HG02642 (cell line): ENCODE data around the gene PLEKHA8.

Source experiments
- ATAC-seq: cut with Tn5 transposase; IDR thresholded peaks from one replicate; pipeline ENCODE4 v1.9.1; 2021; ENCODE audit warnings: mild to moderate bottlenecking; ENCODE audit not compliant: unreplicated experiment, poor library complexity

The PLEKHA8 gene

DNA sequence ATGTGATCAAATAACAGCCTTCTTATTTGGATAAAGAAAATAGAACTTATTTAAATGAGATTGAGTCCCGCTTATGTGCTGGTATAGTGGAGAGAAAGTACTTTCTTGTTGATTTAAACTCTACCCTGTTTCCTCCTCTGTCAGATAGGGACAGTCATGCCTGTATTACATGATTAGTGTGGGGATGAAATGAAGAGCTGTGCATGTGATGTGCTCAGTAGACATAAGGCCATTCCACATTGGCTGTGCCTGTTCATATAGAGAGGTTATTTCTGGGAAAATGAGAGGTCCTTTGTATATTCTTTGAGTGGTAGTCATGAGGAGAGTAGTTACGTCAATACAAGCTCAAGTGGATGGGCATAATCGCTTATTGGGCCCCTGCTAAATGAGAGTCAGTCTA lies 112.2 kb downstream of the PLEKHA8 start:
- ATAC-seq, result no peak

DNA sequence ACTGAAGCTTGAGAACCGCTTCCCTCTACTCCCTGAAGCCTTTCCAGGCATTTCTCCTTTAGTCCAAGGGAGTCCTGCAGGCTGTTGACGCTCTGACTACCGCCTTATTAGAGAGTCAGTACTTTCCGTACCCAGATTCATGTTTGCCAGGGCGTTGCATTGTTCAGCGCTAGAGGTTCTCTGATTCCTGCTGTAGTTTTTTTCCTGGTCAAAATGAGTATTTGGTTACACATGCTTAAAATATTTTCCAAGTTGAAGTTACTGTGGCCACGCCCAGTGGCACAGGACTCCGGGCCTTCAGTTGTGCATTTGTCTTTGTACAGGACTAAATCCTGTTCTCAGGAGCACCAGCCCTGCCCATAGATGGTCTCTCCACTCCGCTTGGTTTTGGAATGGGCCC lies 114.5 kb downstream of the PLEKHA8 start:
- ATAC-seq, result no peak

DNA sequence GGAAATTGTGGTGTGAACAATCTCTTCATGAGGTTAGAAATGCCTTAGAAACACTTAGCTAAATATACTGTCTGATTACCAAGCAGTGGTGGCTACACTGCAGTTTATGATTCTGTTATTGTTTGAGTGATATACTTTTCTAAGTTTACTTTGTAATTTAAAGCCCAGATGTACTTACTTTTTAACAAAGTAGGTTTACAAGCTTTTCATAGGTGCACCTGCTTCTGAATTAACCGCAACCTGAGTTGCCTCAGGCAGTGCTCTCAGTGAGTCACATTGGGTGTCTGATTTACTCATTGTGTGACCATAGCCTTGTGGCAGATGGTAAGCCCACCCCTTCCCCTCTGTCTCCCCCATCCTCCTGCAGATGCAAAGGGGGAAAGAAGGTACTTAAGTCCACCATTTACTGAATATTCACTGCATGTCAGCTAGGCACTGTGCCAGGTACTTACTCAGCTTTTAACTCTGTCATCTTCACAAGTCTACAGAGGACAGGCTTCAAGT lies 115.6 kb downstream of the PLEKHA8 start:
- no peak for ATAC-seq

GRCh38 chr7:30144657-30145306 lies 116.6 kb downstream of the PLEKHA8 start:
- no peak for ATAC-seq

DNA sequence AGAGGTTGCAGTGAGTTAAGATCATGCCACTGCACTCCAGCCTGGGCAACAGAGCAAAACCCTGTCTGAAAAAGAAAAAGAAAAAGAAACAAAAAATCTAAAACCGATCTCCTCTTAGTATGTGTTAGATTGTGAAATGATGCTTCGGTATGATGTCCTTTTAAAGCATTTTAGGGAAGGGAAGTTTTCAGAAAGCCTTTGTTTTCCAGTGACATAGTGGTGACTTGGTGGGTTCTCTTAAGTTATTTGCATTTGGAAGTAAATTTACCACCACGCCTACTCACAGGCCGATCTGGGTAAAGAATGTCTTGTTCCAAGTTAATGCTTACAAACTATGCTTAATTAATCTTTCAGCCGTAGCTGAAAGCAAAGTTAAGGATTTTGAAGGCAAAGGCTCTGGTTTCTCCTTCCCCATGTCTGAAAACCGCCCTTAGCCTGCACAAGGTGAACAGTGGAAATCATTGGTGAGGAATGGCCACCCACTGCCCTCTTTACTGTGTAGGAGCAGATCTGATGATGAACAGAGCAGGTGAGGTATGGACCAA lies 117.3 kb downstream of the PLEKHA8 start:
- no peak for ATAC-seq

GRCh38 chr7:30146127-30146612 lies 118.0 kb downstream of the PLEKHA8 start:
- ATAC-seq, result no peak

GRCh38 chr7:30147223-30147622 lies 119.0 kb downstream of the PLEKHA8 start:
- ATAC-seq, result no peak

- no peak for ATAC-seq
Observed at GRCh38 chr7:30147785-30148184, 119.6 kb downstream of the PLEKHA8 start.

DNA sequence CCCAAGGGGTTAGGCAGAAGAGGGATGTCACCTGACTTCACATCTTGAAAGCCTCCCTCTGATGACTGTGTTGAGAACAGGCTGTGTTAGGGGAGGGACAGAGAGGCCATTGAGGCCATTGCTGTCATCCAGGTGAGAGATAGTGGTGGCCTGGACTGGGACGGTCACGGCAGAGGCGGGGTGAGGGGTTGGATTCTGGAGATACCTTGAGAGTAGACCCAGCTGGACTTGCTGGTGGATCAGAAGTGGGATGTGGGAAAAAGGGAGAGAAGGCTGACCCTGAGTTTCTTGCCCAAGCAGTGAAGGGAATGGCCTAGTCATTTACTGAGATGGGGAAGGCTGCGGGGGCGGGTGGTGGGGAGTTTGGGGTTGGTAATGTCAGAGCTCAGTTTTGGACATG lies 120.2 kb downstream of the PLEKHA8 start:
- ATAC-seq, result no peak

DNA sequence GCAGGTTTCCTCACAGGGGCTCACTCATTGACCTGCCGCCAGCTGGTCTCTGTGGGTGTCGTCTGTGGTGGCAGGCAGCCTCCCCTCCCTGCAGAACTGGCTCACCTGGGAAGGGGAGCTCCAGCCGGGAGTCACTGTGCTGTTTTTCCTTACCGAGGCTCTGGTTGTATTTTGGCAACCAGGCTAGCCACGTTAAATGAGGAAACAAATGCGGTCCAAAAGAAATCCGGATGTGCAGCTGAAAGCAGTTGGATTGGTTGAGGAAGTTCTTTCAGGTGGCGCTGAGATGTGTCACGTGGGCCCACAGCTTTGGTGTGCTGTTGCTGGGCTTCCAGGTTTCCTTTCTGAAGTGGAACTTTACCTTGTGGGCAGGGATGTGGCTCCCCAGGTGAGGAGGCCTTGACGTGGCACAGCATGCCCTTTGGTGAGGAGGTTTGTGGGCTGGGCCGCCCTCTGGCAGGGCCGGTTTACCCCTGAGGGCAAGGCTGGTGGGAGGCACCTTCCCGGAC lies 120.8 kb downstream of the PLEKHA8 start:
- no peak for ATAC-seq

- no peak for ATAC-seq
Observed at GRCh38 chr7:30149640-30150272, 121.5 kb downstream of the PLEKHA8 start.

- ATAC-seq, result no peak
Observed at GRCh38 chr7:30150711-30151110, 122.5 kb downstream of the PLEKHA8 start.

DNA sequence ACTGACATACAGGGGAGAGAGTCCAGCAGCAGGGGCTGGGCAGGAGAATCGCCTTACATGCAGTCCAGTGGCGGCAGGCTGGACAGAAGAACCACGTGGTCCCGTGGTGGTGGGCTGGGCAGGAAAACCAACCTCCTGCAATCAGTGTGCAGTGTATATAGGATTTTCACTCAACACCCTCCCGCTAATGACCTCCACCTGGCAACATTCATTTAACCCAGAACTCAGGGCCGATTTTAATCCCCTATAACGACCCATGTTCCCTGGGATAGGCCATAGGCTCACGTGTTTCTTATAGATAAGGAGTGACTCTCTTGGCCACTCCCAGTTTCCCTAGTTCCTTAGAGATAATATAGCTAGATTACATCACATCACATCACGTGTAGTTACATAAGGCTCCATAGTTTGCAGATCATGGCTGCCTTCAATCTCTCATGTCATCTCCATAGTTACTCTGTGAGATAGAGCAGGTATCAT lies 125.9 kb downstream of the PLEKHA8 start:
- no peak for ATAC-seq

DNA sequence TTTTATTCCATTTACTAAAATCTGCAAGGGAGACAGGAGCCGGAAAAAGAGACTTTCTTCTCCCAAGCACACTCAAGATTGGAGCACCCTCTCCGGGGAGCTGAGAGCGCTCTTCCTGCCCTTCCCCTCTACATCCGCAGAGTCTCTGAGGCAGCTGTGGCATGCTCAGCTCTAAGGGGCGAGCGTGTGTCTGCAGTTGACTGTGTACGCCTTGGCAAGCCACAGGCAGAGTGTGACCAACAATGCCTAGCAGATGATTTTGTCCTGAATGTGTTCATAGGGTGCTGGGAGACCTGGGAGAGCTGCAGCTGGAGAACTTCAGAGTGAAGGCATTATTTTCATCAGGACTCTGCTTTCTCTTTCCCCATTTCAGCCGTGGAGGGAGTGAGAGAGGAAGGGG lies 127.3 kb downstream of the PLEKHA8 start:
- ATAC-seq, result no peak

GRCh38 chr7:30157204-30157603 lies 129.0 kb downstream of the PLEKHA8 start:
- ATAC-seq, result no peak

DNA sequence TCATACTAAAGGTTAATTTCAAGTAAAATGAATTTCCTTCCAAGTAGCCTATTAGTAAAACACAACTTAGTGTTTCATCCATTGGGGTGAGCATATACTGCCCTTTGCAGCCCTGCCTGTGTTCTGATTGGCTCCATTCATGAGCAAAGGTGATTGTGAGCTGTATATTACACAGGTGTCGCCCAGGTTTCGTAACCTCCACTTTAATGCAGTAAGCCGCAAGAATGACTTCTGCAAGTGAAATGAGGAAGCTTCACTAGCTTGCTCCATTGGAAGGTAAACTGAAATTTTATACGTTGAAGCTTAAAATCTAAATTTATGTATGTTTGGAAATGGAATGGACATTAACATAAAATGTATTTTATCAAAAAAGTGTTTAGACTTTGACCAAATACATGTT lies 131.0 kb downstream of the PLEKHA8 start:
- ATAC-seq, result no peak

GRCh38 chr7:30159698-30160143 lies 131.5 kb downstream of the PLEKHA8 start:
- ATAC-seq, result no peak

GRCh38 chr7:30160329-30160728 lies 132.1 kb downstream of the PLEKHA8 start:
- no peak for ATAC-seq

GRCh38 chr7:30162133-30162532 lies 133.9 kb downstream of the PLEKHA8 start:
- no peak for ATAC-seq

DNA sequence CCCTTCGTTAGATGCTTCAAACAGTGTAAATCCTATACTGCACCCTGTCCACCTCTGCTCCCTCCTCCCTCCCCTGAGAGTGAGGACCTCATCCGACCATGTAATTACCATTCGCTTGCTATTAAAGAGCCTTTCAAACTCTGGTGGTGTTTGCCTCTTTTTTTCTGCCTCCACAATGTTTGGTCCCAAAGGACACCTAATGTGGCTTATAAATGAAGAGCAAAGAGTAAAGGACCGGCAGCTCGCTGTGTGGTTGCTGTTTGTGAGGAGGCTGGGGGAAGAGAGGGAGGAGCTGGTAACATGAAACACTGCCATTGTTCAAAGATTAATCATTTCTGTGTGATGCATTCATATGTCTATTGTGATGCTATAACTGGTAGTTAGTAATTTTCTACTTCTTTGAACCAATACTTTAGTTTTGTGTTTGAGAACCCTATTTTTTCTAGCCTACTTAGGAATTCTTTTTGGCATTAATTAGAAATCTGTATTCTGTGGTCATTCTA lies 134.5 kb downstream of the PLEKHA8 start:
- ATAC-seq, result no peak
